Measurements from ENCODE around the gene ARHGAP8. TPM values are rescaled to one million over a fixed set of nuclear protein-coding genes. Genes with fewer than 3 reads are reported as not detected.

Gene ARHGAP8
- total and polyA plus RNA-seq, 10 of the 15 experiments (the other 5 are each of a cell fraction or from before 2014, with no cell fraction given) = 0.33 TPM; not detected in 9

- TF ChIP-seq CUX1 (IDR thresholded peaks at IDR 0.05; ENCODE audit: insufficient replicate concordance, low read depth, low read length) (no peak), NR2C1 (IDR thresholded peaks at IDR 0.05) (no peak), DPF2 (IDR thresholded peaks at IDR 0.05) (no peak), ETV6 (conservative IDR thresholded peaks at IDR 0.05 in 1 of 2, IDR thresholded peaks at IDR 0.05 in 1 of 2; ENCODE audit: borderline replicate concordance in 1 of 2, low read depth in 1 of 2) (no peak), E2F4 (IDR thresholded peaks at IDR 0.05; ENCODE audit: low read depth, low read length) (no peak), PRDM15 (CRISPR knock-in tag; IDR thresholded peaks at IDR 0.05) (no peak), RBBP5 (conservative IDR thresholded peaks at IDR 0.05) (no peak)
Measured at GRCh38 chr22:44823396-44823795, 71.0 kb downstream of the ARHGAP8 start (continued).

Measured in GM12878 (cell line).